HEK293 (cell line): ENCODE measurements around the gene SPTBN1.

Experiments
- BCL11A ChIP-seq: fragments of 450-650 bp; formaldehyde crosslinking; IDR thresholded peaks from 2 replicates; pipeline ENCODE4 v1.5.1; 2016; ENCODE audit warnings: low read depth, missing biosample characterization, missing genetic modification characterization
- ZNF335 ChIP-seq: fragments of 450-650 bp; formaldehyde crosslinking; conservative IDR thresholded peaks from 2 replicates; pipeline ENCODE4 v1.5.1; 2016; ENCODE audit warnings: missing biosample characterization, missing genetic modification characterization
- ZNF768 ChIP-seq: fragments of 450-650 bp; formaldehyde crosslinking; IDR thresholded peaks from 2 replicates; pipeline ENCODE4 v1.5.1; 2018; ENCODE audit warnings: missing biosample characterization, mild to moderate bottlenecking, missing genetic modification characterization
- TF ChIP-seq, protein P1 (sequence below): fragments of 450-650 bp; IDR thresholded peaks from 2 replicates; pipeline ENCODE4 v1.5.1; 2018; ENCODE audit warnings: missing biosample characterization, mild to moderate bottlenecking, missing genetic modification characterization

DNA sequence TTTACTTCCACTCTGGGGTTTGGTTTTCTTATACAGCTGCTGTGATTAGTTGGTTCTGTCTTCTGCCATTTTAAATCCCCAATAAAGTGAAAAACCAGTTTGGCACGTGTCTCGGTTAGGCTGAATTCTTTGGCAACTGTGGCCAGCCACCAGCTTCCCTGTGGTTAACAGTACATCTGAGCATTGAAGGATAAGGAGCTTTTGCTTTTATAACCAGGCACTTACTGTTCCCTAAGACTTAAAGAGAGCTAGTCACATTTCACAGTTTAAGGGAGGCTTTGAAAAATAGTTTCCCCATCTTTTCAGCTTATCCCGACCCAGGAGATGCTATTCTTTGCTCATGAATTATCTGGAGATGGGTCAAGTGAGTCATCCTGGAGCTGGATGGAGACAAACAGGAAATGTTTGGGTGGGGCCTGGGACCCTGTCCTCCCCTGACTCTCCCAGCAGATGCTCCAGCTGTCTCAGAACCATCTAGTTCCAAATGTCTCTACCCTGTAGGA is 210.1 kb downstream of the SPTBN1 start:
- TF ChIP-seq, protein P1, sequence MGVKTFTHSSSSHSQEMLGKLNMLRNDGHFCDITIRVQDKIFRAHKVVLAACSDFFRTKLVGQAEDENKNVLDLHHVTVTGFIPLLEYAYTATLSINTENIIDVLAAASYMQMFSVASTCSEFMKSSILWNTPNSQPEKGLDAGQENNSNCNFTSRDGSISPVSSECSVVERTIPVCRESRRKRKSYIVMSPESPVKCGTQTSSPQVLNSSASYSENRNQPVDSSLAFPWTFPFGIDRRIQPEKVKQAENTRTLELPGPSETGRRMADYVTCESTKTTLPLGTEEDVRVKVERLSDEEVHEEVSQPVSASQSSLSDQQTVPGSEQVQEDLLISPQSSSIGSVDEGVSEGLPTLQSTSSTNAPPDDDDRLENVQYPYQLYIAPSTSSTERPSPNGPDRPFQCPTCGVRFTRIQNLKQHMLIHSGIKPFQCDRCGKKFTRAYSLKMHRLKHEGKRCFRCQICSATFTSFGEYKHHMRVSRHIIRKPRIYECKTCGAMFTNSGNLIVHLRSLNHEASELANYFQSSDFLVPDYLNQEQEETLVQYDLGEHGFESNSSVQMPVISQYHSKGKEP (tag by site-specific recombination) = no peak
- TF ChIP-seq ZNF768 (no peak), BCL11A (tag by site-specific recombination) (no peak), ZNF335 (tag by site-specific recombination) (no peak)
